ENCODE data around the gene MYEF2.

GRCh38 chr15:48185529-48185928 is 7.4 kb upstream of the MYEF2 start:
- no peak for TF ChIP-seq CTCF (IDR thresholded peaks at IDR 0.05; ENCODE audit: insufficient read depth, low read length, poor library complexity, severe bottlenecking)
- TF ChIP-seq EZH2phosphoT487 (conservative IDR thresholded peaks at IDR 0.05; ENCODE audit: low read length), result no peak
